Vagina (tissue), 2 donors: ENCODE data around the gene CASQ1. TPM values are rescaled to one million over a fixed set of nuclear protein-coding genes. Genes with fewer than 3 reads are reported as not detected.

Experiments used
- DNase-seq, 2 donors: peaks; one replicate each; pipeline ENCODE4 v3.0.0-alpha.2; 2017; ENCODE audit errors: extremely low spot score in 2 of 2
- H3K27ac ChIP-seq: fragments of 200-600 bp; sonication (generic); one replicate; pipeline ENCODE4 v1.5.1; 2019
- H3K27me3 ChIP-seq: fragments of 200-600 bp; sonication (generic); one replicate; pipeline ENCODE4 v1.5.1; 2019
- H3K36me3 ChIP-seq, 2 donors: fragments of 200-600 bp; sonication (generic); one replicate each; pipeline ENCODE4 v1.5.1; 2017 to 2019
- H3K4me1 ChIP-seq: fragments of 200-600 bp; sonication (generic); one replicate; pipeline ENCODE4 v1.5.1; 2019
- H3K4me3 ChIP-seq, 2 donors: fragments of 200-600 bp; sonication (generic); 1 replicate in 1 of 2; 2 replicates in 1 of 2; pipeline ENCODE4 v1.5.1; 2016 to 2019
- H3K9me3 ChIP-seq: fragments of 200-600 bp; sonication (generic); one replicate; pipeline ENCODE4 v1.5.1; 2019
- CTCF ChIP-seq, 3 experiments: fragments of 450-650 bp in 2 of 3; fragments of 200-600 bp in 1 of 3; sonication (generic) in 1 of 3; IDR thresholded peaks; one replicate each; pipeline ENCODE4 v1.5.1; 2017 to 2019; ENCODE audit warnings: antibody characterized with exemption in 3 of 3, mild to moderate bottlenecking in 2 of 3, moderate library complexity in 2 of 3
- POLR2A ChIP-seq, 2 donors: fragments of 450-650 bp; IDR thresholded peaks; one replicate each; pipeline ENCODE4 v1.6.1; 2017; ENCODE audit warnings: antibody characterized with exemption in 2 of 2, mild to moderate bottlenecking in 2 of 2, moderate library complexity in 2 of 2
- POLR2AphosphoS5 ChIP-seq, 2 donors: sonication (generic); formaldehyde crosslinking; IDR thresholded peaks; one replicate each; pipeline ENCODE4 v1.9.0; 2017; ENCODE audit warnings: antibody characterized with exemption in 2 of 2, mild to moderate bottlenecking in 2 of 2, low read depth in 1 of 2; ENCODE audit not compliant: insufficient read depth in 1 of 2
- intact Hi-C: fragments of 100-400 bp; cut with DNase I; formaldehyde crosslinking; loops from one replicate; pipeline ENCODE4 v1.15.1; 2023
- total RNA-seq: library from RNA; depleted of rRNA; stranded (reverse); fragments of >200 nt; gene quantifications from one replicate; pipeline ENCODE4 v1.2.3, GENCODE V29; 2016

The CASQ1 gene
- total RNA-seq, 1 donor from 2014 or later = not detected

GRCh38 chr1:160149233-160149632 is 41.1 kb upstream of the CASQ1 start:
- Histone ChIP-seq H3K27me3 (no peaks in the 10 kb centered on the region), H3K27ac (no peak overlapping the region), H3K4me3 (no peak overlapping the region), H3K4me1 (no peaks in the 10 kb centered on the region), H3K9me3 (no peaks in the 10 kb centered on the region), H3K36me3 (no peaks in the 10 kb centered on the region)
- no peak for DNase-seq
- no peak for TF ChIP-seq POLR2AphosphoS5 (IDR thresholded peaks at IDR 0.05; ENCODE audit: insufficient read depth in 1 of 2, low read depth in 1 of 2)
- intact Hi-C loops = no loop called here

GRCh38 chr1:160149716-160150115 is 40.7 kb upstream of the CASQ1 start:
- Histone ChIP-seq H3K4me3 (no peak overlapping the region), H3K36me3 (no peaks in the 10 kb centered on the region), H3K4me1 (no peaks in the 10 kb centered on the region), H3K9me3 (no peaks in the 10 kb centered on the region), H3K27ac (no peak overlapping the region), H3K27me3 (no peaks in the 10 kb centered on the region)
- intact Hi-C loops = no loop called here
- TF ChIP-seq CTCF (IDR thresholded peaks at IDR 0.05) (no peak), POLR2AphosphoS5 (IDR thresholded peaks at IDR 0.05; ENCODE audit: insufficient read depth in 1 of 2, low read depth in 1 of 2) (no peak), POLR2A (IDR thresholded peaks at IDR 0.05) (no peak)
- DNase-seq = no peak

GRCh38 chr1:160151303-160151702 is 39.1 kb upstream of the CASQ1 start, which contains the start of gene ATP1A4:
Gene ATP1A4 (plus strand): TSS chr1:160151603. CDS start chr1:160152041, 438 bp downstream.
- Histone ChIP-seq H3K27me3 (no peaks in the 10 kb centered on the region), H3K36me3 (no peaks in the 10 kb centered on the region), H3K4me3 (no peak within 1 kb of the TSS), H3K9me3 (no peaks in the 10 kb centered on the region), H3K4me1 (no peaks in the 10 kb centered on the region), H3K27ac (no peak within 1 kb of the TSS)
- no peak for TF ChIP-seq CTCF (IDR thresholded peaks at IDR 0.05)
- TF ChIP-seq POLR2AphosphoS5 (IDR thresholded peaks at IDR 0.05; ENCODE audit: insufficient read depth in 1 of 2, low read depth in 1 of 2) = no peak
- no peak for TF ChIP-seq POLR2A (IDR thresholded peaks at IDR 0.05)
- intact Hi-C loops = no loop called here
- no peak for DNase-seq

GRCh38 chr1:160154790-160155189 is 35.6 kb upstream of the CASQ1 start:
- no peak for DNase-seq
- Histone ChIP-seq H3K36me3 (no peaks in the 10 kb centered on the region), H3K27me3 (no peaks in the 10 kb centered on the region), H3K4me3 (no peak overlapping the region), H3K27ac (no peak overlapping the region), H3K4me1 (no peaks in the 10 kb centered on the region), H3K9me3 (no peaks in the 10 kb centered on the region)
- TF ChIP-seq POLR2A (IDR thresholded peaks at IDR 0.05) (no peak), POLR2AphosphoS5 (IDR thresholded peaks at IDR 0.05; ENCODE audit: insufficient read depth in 1 of 2, low read depth in 1 of 2) (no peak), CTCF (IDR thresholded peaks at IDR 0.05) (no peak)
- intact Hi-C loops = loop anchor here (5.0 kb wide), 1 partner anchor 698 kb away; no protein-coding TSS in a partner anchor

- H3K4me1 ChIP-seq = no peaks in the 10 kb centered on the region
These were observed 34.0 kb upstream of the CASQ1 start for GRCh38 chr1:160156361-160156760.

More at GRCh38 chr1:160156361-160156760, 34.0 kb upstream of the CASQ1 start:
- Histone ChIP-seq H3K4me3 (no peak overlapping the region), H3K9me3 (no peaks in the 10 kb centered on the region), H3K27me3 (no peaks in the 10 kb centered on the region), H3K36me3 (no peaks in the 10 kb centered on the region), H3K27ac (no peak overlapping the region)
- intact Hi-C loops = loop anchor here (5.0 kb wide), 1 partner anchor 696 kb away; no protein-coding TSS in a partner anchor
- no peak for DNase-seq
- TF ChIP-seq CTCF (IDR thresholded peaks at IDR 0.05) = no peak
